HCT116 (cell line): ENCODE measurements around the gene SLX9. TPM values are rescaled to one million over a fixed set of nuclear protein-coding genes. Genes with fewer than 3 reads are reported as not detected.

ENCODE experiments used
- ATAC-seq: fragments of 200-7000 bp; cut with Tn5 transposase; 2 replicates; pipeline ENCODE4 v1.9.1; 2020; ENCODE audit warnings: mild to moderate bottlenecking, moderate library complexity
- BruUV-seq: library from RNA; stranded (reverse); fragments of 400-500 nt; replicated peaks from 2 replicates; lab custom pipeline; 2021; lab: Mats Ljungman, UMichigan
- CTCF ChIA-PET: fragments of 300-600 bp; sonication (Branson Sonifier 250); formaldehyde crosslinking; loops from one replicate; lab custom pipeline; 2021; ENCODE audit warnings: antibody characterized with exemption; lab: Charles Lee
- POLR2A ChIA-PET: fragments of 300-600, 350-600 bp; sonication (Branson Sonifier 250); formaldehyde crosslinking; loops from one replicate; lab custom pipeline; 2021; ENCODE audit warnings: antibody characterized with exemption; lab: Charles Lee
- RAD21 ChIA-PET, 2 experiments: fragments of 300-600 bp; sonication (Branson Sonifier 250); formaldehyde crosslinking; loops; one replicate each; lab custom pipeline; 2023; ENCODE audit warnings: low total read pairs in 2 of 2; ENCODE audit not compliant: uncharacterized antibody in 2 of 2, unreplicated experiment in 2 of 2, low non-redundant PET in 1 of 2; lab: Charles Lee
- DNase-seq: peaks from one replicate; pipeline ENCODE4 v3.0.0-alpha.2; 2010; ENCODE audit warnings: low read depth, low spot score
- H2AFZ ChIP-seq: fragments of 200-600 bp; shearing (Covaris generic), sonication (generic); 2 replicates; pipeline ENCODE4 v1.6.1; 2017; ENCODE audit warnings: low read depth, mixed run types, mixed read lengths, antibody characterized with exemption, low read length; ENCODE audit not compliant: poor library complexity, severe bottlenecking
- H3K27ac ChIP-seq: 2 replicates; pipeline ENCODE4 v1.5.1; 2012; ENCODE audit warnings: low read depth, low read length
- H3K27me3 ChIP-seq: fragments of 200-600 bp; sonication (generic); 2 replicates; pipeline ENCODE4 v1.6.1; 2016; ENCODE audit warnings: mixed run types, low read length, mixed read lengths; ENCODE audit not compliant: insufficient read depth
- H3K36me3 ChIP-seq, 2 experiments: fragments of 200-500 bp in 1 of 2; fragments of 200-600 bp in 1 of 2; sonication (Bioruptor generic) in 1 of 2; sonication (generic) in 1 of 2; 2 replicates each; pipeline versions ENCODE4 v1.5.1 to v1.6.1; 2014 to 2016; ENCODE audit warnings: low read length in 2 of 2, inconsistent platforms in 1 of 2, mixed read lengths in 1 of 2, mixed run types in 1 of 2; ENCODE audit not compliant: insufficient read depth in 2 of 2, control insufficient read depth in 1 of 2
- H3K4me1 ChIP-seq, 2 experiments: fragments of 200-600 bp in 1 of 2; sonication (generic) in 1 of 2; 2 replicates each; pipeline versions ENCODE4 v1.5.1 to v1.6.1; 2012 to 2017; ENCODE audit warnings: low read length in 2 of 2, inconsistent platforms in 1 of 2, mild to moderate bottlenecking in 1 of 2, mixed read lengths in 1 of 2, mixed run types in 1 of 2, moderate library complexity in 1 of 2; ENCODE audit not compliant: insufficient read depth in 2 of 2, control insufficient read depth in 1 of 2
- H3K4me2 ChIP-seq: fragments of 200-600 bp; sonication (generic); 2 replicates; pipeline ENCODE4 v1.6.1; 2017; ENCODE audit warnings: mixed run types, low read length, mixed read lengths
- H3K4me3 ChIP-seq, 2 experiments: fragments of 200-600 bp in 1 of 2; sonication (generic) in 1 of 2; replicated peaks in 1 of 2; 2 replicates each; pipeline ENCODE4 v1.5.1; 2011 to 2016; ENCODE audit warnings: low read length in 2 of 2, control low read depth in 1 of 2, low read depth in 1 of 2, mild to moderate bottlenecking in 1 of 2, mixed read lengths in 1 of 2, mixed run types in 1 of 2
- H3K79me2 ChIP-seq: fragments of 200-600 bp; sonication (generic); 2 replicates; pipeline ENCODE4 v1.6.1; 2017; ENCODE audit warnings: mild to moderate bottlenecking, mixed run types, low read length, moderate library complexity, mixed read lengths; ENCODE audit not compliant: insufficient read depth
- H3K9ac ChIP-seq: fragments of 200-600 bp; sonication (generic); 2 replicates; pipeline ENCODE4 v1.6.1; 2016; ENCODE audit warnings: low read length, mixed read lengths
- H3K9me2 ChIP-seq: fragments of 200-600 bp; sonication (generic), shearing (Covaris generic); 2 replicates; pipeline ENCODE4 v1.6.1; 2017; ENCODE audit warnings: mixed run types, mild to moderate bottlenecking, moderate library complexity; ENCODE audit not compliant: insufficient read depth
- H3K9me3 ChIP-seq, 2 experiments: fragments of 200-500 bp in 1 of 2; fragments of 200-600 bp in 1 of 2; sonication (Bioruptor generic) in 1 of 2; sonication (generic) in 1 of 2; 2 replicates each; pipeline ENCODE4 v1.6.1; 2014 to 2017; ENCODE audit warnings: low read length in 2 of 2, mixed read lengths in 2 of 2, inconsistent platforms in 1 of 2, low read depth in 1 of 2, mild to moderate bottlenecking in 1 of 2, mixed run types in 1 of 2, moderate library complexity in 1 of 2; ENCODE audit not compliant: control insufficient read depth in 1 of 2, insufficient read depth in 1 of 2
- H4K20me1 ChIP-seq: fragments of 200-600 bp; sonication (generic), shearing (Covaris generic); 2 replicates; pipeline ENCODE4 v1.6.1; 2017; ENCODE audit warnings: mixed run types, mild to moderate bottlenecking, moderate library complexity; ENCODE audit not compliant: insufficient read depth
- CEBPB ChIP-seq: IDR thresholded peaks from 2 replicates; pipeline ENCODE4 v1.6.1; 2012; ENCODE audit warnings: low read depth
- CTCF ChIP-seq, 3 experiments: fragments of 200-600 bp in 1 of 3; sonication (generic) in 1 of 3; IDR thresholded peaks in 2 of 3; conservative IDR thresholded peaks in 1 of 3; 2 replicates each; pipeline ENCODE4 v1.5.1; 2012 to 2017; ENCODE audit warnings: low read depth in 2 of 3, low read length in 2 of 3, antibody characterized with exemption in 1 of 3, borderline replicate concordance in 1 of 3, control low read depth in 1 of 3, mild to moderate bottlenecking in 1 of 3, mixed read lengths in 1 of 3, mixed run types in 1 of 3, moderate library complexity in 1 of 3; ENCODE audit not compliant: insufficient read depth in 1 of 3
- EZH2phosphoT487 ChIP-seq: fragments of 200-600 bp; IDR thresholded peaks from 2 replicates; pipeline ENCODE4 v1.6.1; 2018; ENCODE audit warnings: antibody characterized with exemption, borderline replicate concordance
- FOSL1 ChIP-seq: IDR thresholded peaks from 2 replicates; pipeline ENCODE4 v1.6.1; 2012; ENCODE audit warnings: low read depth
- MAX ChIP-seq: IDR thresholded peaks from 2 replicates; pipeline ENCODE4 v1.6.1; 2012
- POLR2AphosphoS5 ChIP-seq: IDR thresholded peaks from 2 replicates; pipeline ENCODE4 v1.6.1; 2011; ENCODE audit warnings: mild to moderate bottlenecking, low read depth, low read length, moderate library complexity
- REST ChIP-seq: IDR thresholded peaks from 2 replicates; pipeline ENCODE4 v1.6.1; 2012; ENCODE audit warnings: low read depth
- SRF ChIP-seq: IDR thresholded peaks from 2 replicates; pipeline ENCODE4 v1.6.1; 2012; ENCODE audit warnings: low read depth
- YY1 ChIP-seq: IDR thresholded peaks from 2 replicates; pipeline ENCODE4 v1.6.1; 2011; ENCODE audit warnings: low read length, low read depth, moderate library complexity, mild to moderate bottlenecking; ENCODE audit not compliant: insufficient replicate concordance; ENCODE audit errors: extremely low read depth
- intact Hi-C: fragments of 100-400 bp; cut with micrococcal nuclease; formaldehyde crosslinking; loops from 2 replicates; pipeline ENCODE4 v1.10.0; 2022
- total RNA-seq: library from RNA; stranded (reverse); gene quantifications from one replicate; pipeline ENCODE4 v1.2.1, GENCODE V29; 2021; ENCODE audit not compliant: unreplicated experiment

The SLX9 gene
- total RNA-seq, 1 experiment from 2014 or later = 61.9 TPM

- intact Hi-C loops = no loop called here
- ATAC-seq = no peak
Measured at GRCh38 chr21:44919913-44920693, 19.7 kb upstream of the SLX9 start.

More at GRCh38 chr21:44919913-44920693, 19.7 kb upstream of the SLX9 start:
- no TSS peak for BruUV-seq
- Histone ChIP-seq H3K9ac (no peak overlapping the region), H3K4me3 (no peak overlapping the region), H3K27ac (no peak overlapping the region), H3K4me2 (no peak overlapping the region), H3K79me2 (no peaks in the 10 kb centered on the region), H3K9me3 (no peaks in the 10 kb centered on the region), H3K9me2 (no peaks in the 10 kb centered on the region), H3K36me3 (no peaks in the 10 kb centered on the region), H4K20me1 (no peaks in the 10 kb centered on the region), H3K4me1 (peaks cover 0 to 24% of the 10 kb centered on the region in 2 experiments; a peak in 2 of 4 replicates), H2AFZ (no peak overlapping the region), H3K27me3 (peaks cover 45% of the 10 kb centered on the region)
- TF ChIP-seq POLR2AphosphoS5 (no peak), EZH2phosphoT487 (no peak), FOSL1 (no peak), CEBPB (no peak), MAX (no peak), YY1 (no peak), REST (no peak), CTCF (IDR thresholded peaks at IDR 0.05 in 2 of 3, conservative IDR thresholded peaks at IDR 0.05 in 1 of 3; ENCODE audit: borderline replicate concordance in 1 of 3, insufficient read depth in 1 of 3, low read depth in 2 of 3, low read length in 2 of 3) (no peak), SRF (no peak)
- no peak for DNase-seq
- CTCF ChIA-PET = no interaction called here
- RAD21 ChIA-PET = no interaction called here
- POLR2A ChIA-PET = no interaction called here
